Gastroesophageal sphincter (tissue), 4 donors: Measurements from ENCODE around the gene C7. TPM values are rescaled to one million over a fixed set of nuclear protein-coding genes. Genes with fewer than 3 reads are reported as not detected.

Experiments
- ATAC-seq: fragments of 150-250 bp; one replicate; pipeline ENCODE4 v1.9.1; 2016; ENCODE audit warnings: mild to moderate bottlenecking, moderate library complexity
- H3K27ac ChIP-seq, 4 donors: fragments of 200-600 bp; sonication (generic) in 3 of 4; 1 replicate in 3 of 4; 2 replicates in 1 of 4; pipeline ENCODE4 v1.5.1; 2016 to 2019
- H3K27me3 ChIP-seq: fragments of 200-600 bp; sonication (generic); one replicate; pipeline ENCODE4 v1.5.1; 2019
- H3K36me3 ChIP-seq, 2 donors: fragments of 200-600 bp; sonication (generic); one replicate each; pipeline ENCODE4 v1.5.1; 2019; ENCODE audit warnings: control low read depth in 1 of 2
- H3K4me1 ChIP-seq, 3 donors: fragments of 200-600 bp; sonication (generic); 1 replicate in 2 of 3; 2 replicates in 1 of 3; pipeline ENCODE4 v1.5.1; 2016 to 2019; ENCODE audit warnings: control low read depth in 2 of 3
- H3K4me3 ChIP-seq, 2 donors: fragments of 200-600 bp; sonication (generic); one replicate each; pipeline ENCODE4 v1.5.1; 2019; ENCODE audit warnings: mild to moderate bottlenecking in 1 of 2, moderate library complexity in 1 of 2
- H3K9me3 ChIP-seq, 3 donors: fragments of 200-600 bp; sonication (generic); one replicate each; pipeline ENCODE4 v1.5.1; 2017 to 2019; ENCODE audit warnings: control low read depth in 2 of 3
- EP300 ChIP-seq: sonication (generic); formaldehyde crosslinking; IDR thresholded peaks from one replicate; pipeline ENCODE4 v1.6.1; 2017; ENCODE audit warnings: antibody characterized with exemption, mild to moderate bottlenecking
- POLR2A ChIP-seq, 2 donors: fragments of 450-650 bp; IDR thresholded peaks; one replicate each; pipeline ENCODE4 v1.6.1; 2017; ENCODE audit warnings: antibody characterized with exemption in 2 of 2, mild to moderate bottlenecking in 2 of 2, moderate library complexity in 1 of 2
- POLR2AphosphoS5 ChIP-seq: sonication (generic); formaldehyde crosslinking; IDR thresholded peaks from one replicate; pipeline ENCODE4 v1.6.1; 2017; ENCODE audit warnings: antibody characterized with exemption
- WGBS, 2 donors: methylation state at CpG; one replicate each; pipeline ENCODE4 v1.1.5; 2018; ENCODE audit warnings: low coverage in 1 of 2; 5-methylcytosine and 5-hydroxymethylcytosine counted together
- total RNA-seq, 4 donors: library from RNA; depleted of rRNA; stranded (reverse); fragments of >200 nt; gene quantifications; one replicate each; pipeline ENCODE4 v1.1.0, GENCODE V29; 2016
- TF ChIP-seq, protein P1 (sequence below), 4 experiments: fragments of 200-600 bp in 2 of 4; fragments of 450-650 bp in 2 of 4; sonication (generic) in 1 of 4; IDR thresholded peaks; one replicate each; pipeline ENCODE4 v1.5.1; 2017 to 2019; ENCODE audit warnings: antibody characterized with exemption in 4 of 4, mild to moderate bottlenecking in 2 of 4, moderate library complexity in 2 of 4

Gene C7
- total RNA-seq, 4 donors from 2014 or later, result 396 to 929 (median 694) TPM

DNA sequence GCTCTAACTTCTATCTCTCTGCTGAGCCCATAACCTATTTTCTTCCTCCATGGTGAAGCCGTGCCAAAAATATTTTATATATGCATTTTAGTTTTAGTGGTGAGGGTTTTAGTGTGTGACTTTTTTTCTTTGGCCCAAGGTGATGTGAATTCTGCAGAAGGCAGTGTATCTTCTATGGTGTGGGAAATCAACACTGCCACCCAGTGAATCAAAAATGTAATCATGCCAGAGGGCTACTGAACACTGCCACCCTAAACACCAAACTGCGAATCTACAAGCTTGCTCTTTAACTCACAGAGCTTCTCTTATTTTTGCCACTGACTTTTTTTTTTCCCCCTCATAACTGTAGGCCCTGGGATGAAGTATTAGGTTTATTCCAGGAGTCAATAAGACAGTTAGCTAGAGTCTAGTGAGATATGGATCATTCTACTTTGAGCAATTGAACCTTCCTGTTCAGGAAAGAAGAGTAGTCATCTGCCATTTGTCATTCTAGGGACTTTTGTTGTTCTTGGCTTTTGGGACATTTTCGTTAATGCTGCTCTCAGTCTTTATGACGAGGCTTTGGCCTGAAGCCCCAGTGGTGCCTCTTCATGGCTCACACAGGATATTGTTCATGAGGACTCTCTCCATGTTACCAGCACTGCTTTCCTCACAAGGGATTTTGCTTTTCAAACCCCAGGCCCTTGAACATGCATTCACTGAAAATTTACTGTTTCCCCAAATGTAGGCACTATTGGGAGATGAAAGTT, 53.1 kb downstream of the C7 start:
- TF ChIP-seq, protein P1, sequence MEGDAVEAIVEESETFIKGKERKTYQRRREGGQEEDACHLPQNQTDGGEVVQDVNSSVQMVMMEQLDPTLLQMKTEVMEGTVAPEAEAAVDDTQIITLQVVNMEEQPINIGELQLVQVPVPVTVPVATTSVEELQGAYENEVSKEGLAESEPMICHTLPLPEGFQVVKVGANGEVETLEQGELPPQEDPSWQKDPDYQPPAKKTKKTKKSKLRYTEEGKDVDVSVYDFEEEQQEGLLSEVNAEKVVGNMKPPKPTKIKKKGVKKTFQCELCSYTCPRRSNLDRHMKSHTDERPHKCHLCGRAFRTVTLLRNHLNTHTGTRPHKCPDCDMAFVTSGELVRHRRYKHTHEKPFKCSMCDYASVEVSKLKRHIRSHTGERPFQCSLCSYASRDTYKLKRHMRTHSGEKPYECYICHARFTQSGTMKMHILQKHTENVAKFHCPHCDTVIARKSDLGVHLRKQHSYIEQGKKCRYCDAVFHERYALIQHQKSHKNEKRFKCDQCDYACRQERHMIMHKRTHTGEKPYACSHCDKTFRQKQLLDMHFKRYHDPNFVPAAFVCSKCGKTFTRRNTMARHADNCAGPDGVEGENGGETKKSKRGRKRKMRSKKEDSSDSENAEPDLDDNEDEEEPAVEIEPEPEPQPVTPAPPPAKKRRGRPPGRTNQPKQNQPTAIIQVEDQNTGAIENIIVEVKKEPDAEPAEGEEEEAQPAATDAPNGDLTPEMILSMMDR (IDR thresholded peaks at IDR 0.05), result no peak
- TF ChIP-seq POLR2AphosphoS5 (no peak), POLR2A (IDR thresholded peaks at IDR 0.05) (no peak), EP300 (no peak)
- Histone ChIP-seq H3K27ac (no peak overlapping the region), H3K27me3 (no peaks in the 10 kb centered on the region), H3K4me1 (no peaks in the 10 kb centered on the region), H3K36me3 (peaks cover 0 to 17% of the 10 kb centered on the region in 2 donors), H3K4me3 (no peak overlapping the region), H3K9me3 (peaks cover 0 to 7% (median 0%) of the 10 kb centered on the region in 3 donors)
- WGBS, 2 donors, result 71 to 74% methylated on average over 2 to 4 of the region's 4 CpGs
- no peak for ATAC-seq

DNA sequence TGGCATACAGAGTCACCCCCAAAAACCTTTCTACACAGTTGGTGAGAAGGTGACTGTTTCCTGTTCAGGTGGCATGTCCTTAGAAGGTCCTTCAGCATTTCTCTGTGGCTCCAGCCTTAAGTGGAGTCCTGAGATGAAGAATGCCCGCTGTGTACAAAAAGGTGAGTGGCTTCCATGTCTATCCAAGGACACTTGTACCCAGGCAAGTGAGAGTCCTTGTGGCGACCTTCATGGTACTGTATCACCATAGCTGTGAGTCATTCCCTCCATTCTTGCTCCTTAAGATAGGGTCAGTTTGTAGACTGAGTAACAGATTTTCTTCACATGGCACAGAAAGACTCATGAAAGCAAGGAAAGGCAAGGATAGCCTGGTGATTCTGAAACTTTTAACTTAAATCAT, 63.1 kb downstream of the C7 start:
- no peaks in the 10 kb centered on the region for H3K4me1 ChIP-seq
- no peak overlapping the region for H3K4me3 ChIP-seq
- H3K36me3 ChIP-seq, result no peaks in the 10 kb centered on the region
- no peak for ATAC-seq
- TF ChIP-seq EP300 (no peak), POLR2AphosphoS5 (no peak), POLR2A (IDR thresholded peaks at IDR 0.05) (no peak)
- TF ChIP-seq, protein P1 (IDR thresholded peaks at IDR 0.05), result no peak
- no peaks in the 10 kb centered on the region for H3K27me3 ChIP-seq
- H3K27ac ChIP-seq, result no peak overlapping the region
- H3K9me3 ChIP-seq, result no peaks in the 10 kb centered on the region
- 100% methylated on average over 2 of the region's 2 CpGs; no CpG with 5 or more reads in 1 of the 2 donors for WGBS, 2 donors

DNA sequence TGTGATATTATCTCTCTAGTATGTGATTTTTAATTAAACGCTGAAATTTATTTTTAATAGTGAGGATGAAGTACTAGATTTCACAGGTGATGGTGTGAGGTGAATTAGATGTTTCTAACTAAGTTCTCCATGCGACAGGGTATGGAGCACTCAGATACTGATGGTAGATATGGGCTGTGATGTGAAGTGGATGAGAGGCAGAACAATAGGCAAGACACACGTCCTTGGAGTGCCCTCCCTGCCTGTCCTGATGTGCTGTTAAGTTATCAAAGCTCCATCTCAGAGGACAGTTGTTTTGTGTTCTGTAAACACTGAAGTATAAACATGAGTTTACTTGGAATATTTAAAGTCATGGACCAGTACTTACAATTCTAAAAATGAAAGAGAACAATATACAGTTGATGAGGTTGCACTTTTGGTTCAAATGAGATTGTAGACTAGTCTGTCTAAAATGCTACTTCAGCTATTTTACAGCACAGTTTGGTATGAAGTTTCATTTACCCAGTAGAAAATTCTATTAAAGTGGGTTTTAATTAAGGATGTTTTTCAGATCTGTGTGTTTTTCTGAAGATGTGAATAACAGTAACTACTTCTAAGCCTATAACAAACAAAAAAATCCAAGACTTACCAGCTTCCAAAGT, 64.2 kb downstream of the C7 start:
- H3K36me3 ChIP-seq, result no peaks in the 10 kb centered on the region
- no peak for ATAC-seq
- H3K4me3 ChIP-seq, result no peak overlapping the region
- no peaks in the 10 kb centered on the region for H3K9me3 ChIP-seq
- H3K4me1 ChIP-seq, result no peaks in the 10 kb centered on the region
- WGBS, 2 donors, result 69 to 75% methylated on average over 3 of the region's 3 CpGs
- no peak overlapping the region for H3K27ac ChIP-seq
- no peaks in the 10 kb centered on the region for H3K27me3 ChIP-seq
- TF ChIP-seq POLR2AphosphoS5 (no peak), EP300 (no peak), POLR2A (IDR thresholded peaks at IDR 0.05) (no peak)
- TF ChIP-seq, protein P1 (IDR thresholded peaks at IDR 0.05), result no peak

DNA sequence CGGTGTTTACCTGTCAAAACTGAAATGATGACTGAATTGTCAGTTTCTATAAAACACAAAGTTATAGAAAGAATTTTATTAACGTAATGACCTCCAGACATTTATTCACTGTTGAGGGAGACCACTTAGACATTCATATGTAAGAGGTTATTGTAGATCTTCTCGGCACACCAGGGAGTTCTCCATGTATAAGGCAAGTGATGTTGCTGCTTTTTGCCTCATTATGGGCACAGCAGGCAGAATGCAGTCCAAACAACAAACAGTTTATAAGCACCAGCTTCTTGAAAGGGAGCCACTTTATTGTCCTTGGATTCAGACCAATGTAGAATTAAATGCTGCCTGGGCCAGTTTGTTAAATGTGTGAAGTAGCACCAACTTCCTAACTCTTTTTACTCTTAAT, 66.7 kb downstream of the C7 start:
- Histone ChIP-seq H3K9me3 (no peaks in the 10 kb centered on the region), H3K27ac (no peak overlapping the region), H3K27me3 (no peaks in the 10 kb centered on the region), H3K4me3 (no peak overlapping the region), H3K36me3 (no peaks in the 10 kb centered on the region), H3K4me1 (no peaks in the 10 kb centered on the region)
- ATAC-seq, result no peak
- 86 to 92% methylated on average over 2 to 3 of the region's 3 CpGs for WGBS, 2 donors
- TF ChIP-seq POLR2A (IDR thresholded peaks at IDR 0.05), result no peak
- no peak for TF ChIP-seq POLR2AphosphoS5
- no peak for TF ChIP-seq EP300
- TF ChIP-seq, protein P1 (IDR thresholded peaks at IDR 0.05), result no peak

DNA sequence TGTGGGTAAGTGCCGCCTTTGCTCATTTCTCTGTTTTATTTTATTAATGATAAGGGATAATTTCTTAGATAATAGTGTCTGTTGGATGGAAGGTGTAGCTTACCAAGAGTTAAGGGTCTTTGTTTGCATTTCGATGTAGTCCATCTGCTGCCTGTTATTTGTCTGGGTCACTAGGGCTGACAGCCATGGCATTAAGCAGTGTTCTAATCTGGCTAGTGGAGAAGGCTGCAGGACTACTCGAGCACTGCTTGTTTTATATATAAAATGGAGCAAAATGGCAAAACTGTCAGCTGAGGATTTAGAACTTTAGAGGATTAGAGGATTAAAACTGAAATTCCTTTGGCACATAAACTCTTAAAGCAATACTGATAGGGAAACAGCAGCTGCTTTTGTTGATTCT, 67.5 kb downstream of the C7 start:
- WGBS, 2 donors, result 31 to 33% methylated on average over 1 to 3 of the region's 3 CpGs
- no peak for ATAC-seq
- Histone ChIP-seq H3K36me3 (no peaks in the 10 kb centered on the region), H3K27ac (no peak overlapping the region), H3K4me1 (no peaks in the 10 kb centered on the region), H3K4me3 (no peak overlapping the region), H3K27me3 (no peaks in the 10 kb centered on the region), H3K9me3 (no peaks in the 10 kb centered on the region)
- TF ChIP-seq EP300, result no peak
- TF ChIP-seq, protein P1 (IDR thresholded peaks at IDR 0.05), result no peak
- TF ChIP-seq POLR2A (IDR thresholded peaks at IDR 0.05), result no peak
- TF ChIP-seq POLR2AphosphoS5, result no peak
